Fibroblast of villous mesenchyme (primary cell): ENCODE measurements around the gene PSMA6. TPM values are rescaled to one million over a fixed set of nuclear protein-coding genes. Genes with fewer than 3 reads are reported as not detected.

ENCODE experiments used
- DNase-seq: peaks from one replicate; pipeline ENCODE4 v3.0.0-alpha.2; 2010; ENCODE audit warnings: low read depth
- H3K4me3 ChIP-seq: 2 replicates; pipeline ENCODE4 v1.5.1; 2011; ENCODE audit warnings: low read depth, mild to moderate bottlenecking, low read length
- CTCF ChIP-seq: IDR thresholded peaks from 2 replicates; pipeline ENCODE4 v1.5.1; 2012; ENCODE audit warnings: low read depth, mild to moderate bottlenecking, low read length; ENCODE audit not compliant: insufficient read depth
- total RNA-seq: library from RNA; depleted of rRNA; stranded (reverse); fragments of >200 nt; gene quantifications from 2 replicates; pipeline ENCODE4 v1.2.3, GENCODE V29; 2012

Gene PSMA6
- total RNA-seq, 1 donor, result 256 TPM

- no peak overlapping the region for H3K4me3 ChIP-seq
- DNase-seq, result no peak
- TF ChIP-seq CTCF, result no peak
Measured at GRCh38 chr14:35281341-35281740, 10.8 kb upstream of the PSMA6 start.

- no peak for TF ChIP-seq CTCF
- DNase-seq, result no peak
- no peak overlapping the region for H3K4me3 ChIP-seq
Measured at GRCh38 chr14:35284506-35284905, 7.7 kb upstream of the PSMA6 start.

GRCh38 chr14:35285168-35286002 lies 6.8 kb upstream of the PSMA6 start:
- no peak for TF ChIP-seq CTCF
- no peak for DNase-seq

GRCh38 chr14:35286003-35286600 lies 6.1 kb upstream of the PSMA6 start:
- no peak for TF ChIP-seq CTCF
- no peak overlapping the region for H3K4me3 ChIP-seq

More at GRCh38 chr14:35285168-35286002, 6.8 kb upstream of the PSMA6 start:
- no peak overlapping the region for H3K4me3 ChIP-seq

GRCh38 chr14:35286707-35287106 lies 5.5 kb upstream of the PSMA6 start:
- TF ChIP-seq CTCF, result no peak
- no peak for DNase-seq
- H3K4me3 ChIP-seq, result no peak overlapping the region

More at GRCh38 chr14:35286003-35286600, 6.1 kb upstream of the PSMA6 start:
- DNase-seq, result no peak

- TF ChIP-seq CTCF, result no peak
- DNase-seq, result no peak
Measured at GRCh38 chr14:35287431-35288013, 4.7 kb upstream of the PSMA6 start.

More at GRCh38 chr14:35287431-35288013, 4.7 kb upstream of the PSMA6 start:
- H3K4me3 ChIP-seq, result no peak overlapping the region
